OCI-LY7 (cell line): ENCODE data around the gene PPM1H.

Experiments
- CTCF ChIP-seq: fragments of 200-600 bp; sonication (generic); conservative IDR thresholded peaks from 2 replicates; pipeline ENCODE4 v1.5.1; 2014; ENCODE audit warnings: mild to moderate bottlenecking, antibody characterized with exemption, low read length, moderate library complexity, mixed read lengths
- EZH2phosphoT487 ChIP-seq: fragments of 200-600 bp; sonication (generic); IDR thresholded peaks from 2 replicates; pipeline ENCODE4 v1.6.1; 2018; ENCODE audit warnings: low read depth, borderline replicate concordance, mild to moderate bottlenecking, mixed run types, antibody characterized with exemption, low read length, moderate library complexity, mixed read lengths

GRCh38 chr12:62803756-62804155 is 131.2 kb downstream of the PPM1H start:
- TF ChIP-seq CTCF (no peak), EZH2phosphoT487 (no peak)
